Epidermal melanocyte (primary cell): ENCODE data around the gene TNS1.

Source experiments
- DNase-seq: peaks from one replicate; pipeline ENCODE4 v3.0.0; 2011; ENCODE audit warnings: low spot score; ENCODE audit not compliant: insufficient read length

TNS1 gene

DNA sequence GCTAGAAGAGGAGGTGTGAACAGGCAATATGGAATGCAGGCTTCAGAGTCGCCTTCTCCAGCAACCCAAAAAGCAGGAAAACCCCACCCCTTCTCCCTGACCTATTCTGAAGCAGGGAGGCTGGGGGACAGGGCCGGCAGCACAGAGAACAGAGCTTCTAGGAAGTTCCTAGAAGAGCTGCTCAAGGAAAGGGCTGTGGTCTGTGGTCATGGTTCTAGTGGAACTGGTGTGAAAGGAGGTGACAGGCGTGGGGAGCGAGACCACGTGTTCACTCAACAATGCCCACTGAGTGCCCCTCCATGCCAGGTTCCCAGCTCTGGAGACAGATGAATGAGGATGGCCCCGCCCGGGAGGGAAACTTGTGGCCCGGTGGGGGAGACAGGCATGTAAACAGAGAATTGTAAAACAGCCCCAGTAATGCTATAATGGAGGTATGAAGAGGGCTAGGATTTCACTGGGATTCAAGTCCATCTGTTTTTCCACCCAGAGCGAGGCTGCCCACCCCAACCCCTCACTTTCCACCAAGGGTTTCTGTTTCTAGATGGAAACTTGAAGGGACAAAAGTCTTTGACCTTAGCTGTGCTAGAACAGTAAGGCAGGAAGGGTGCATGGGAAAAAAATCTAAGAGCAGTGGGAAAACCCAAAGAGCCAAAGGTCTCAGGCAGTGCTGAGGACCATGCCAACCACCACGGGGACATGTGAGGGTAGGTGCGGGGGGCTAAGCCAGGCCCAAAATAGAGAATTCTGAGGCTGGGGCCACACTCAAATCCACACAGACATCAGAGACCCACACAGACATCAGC is 71.8 kb downstream of the TNS1 start:
- DNase-seq = no peak

DNA sequence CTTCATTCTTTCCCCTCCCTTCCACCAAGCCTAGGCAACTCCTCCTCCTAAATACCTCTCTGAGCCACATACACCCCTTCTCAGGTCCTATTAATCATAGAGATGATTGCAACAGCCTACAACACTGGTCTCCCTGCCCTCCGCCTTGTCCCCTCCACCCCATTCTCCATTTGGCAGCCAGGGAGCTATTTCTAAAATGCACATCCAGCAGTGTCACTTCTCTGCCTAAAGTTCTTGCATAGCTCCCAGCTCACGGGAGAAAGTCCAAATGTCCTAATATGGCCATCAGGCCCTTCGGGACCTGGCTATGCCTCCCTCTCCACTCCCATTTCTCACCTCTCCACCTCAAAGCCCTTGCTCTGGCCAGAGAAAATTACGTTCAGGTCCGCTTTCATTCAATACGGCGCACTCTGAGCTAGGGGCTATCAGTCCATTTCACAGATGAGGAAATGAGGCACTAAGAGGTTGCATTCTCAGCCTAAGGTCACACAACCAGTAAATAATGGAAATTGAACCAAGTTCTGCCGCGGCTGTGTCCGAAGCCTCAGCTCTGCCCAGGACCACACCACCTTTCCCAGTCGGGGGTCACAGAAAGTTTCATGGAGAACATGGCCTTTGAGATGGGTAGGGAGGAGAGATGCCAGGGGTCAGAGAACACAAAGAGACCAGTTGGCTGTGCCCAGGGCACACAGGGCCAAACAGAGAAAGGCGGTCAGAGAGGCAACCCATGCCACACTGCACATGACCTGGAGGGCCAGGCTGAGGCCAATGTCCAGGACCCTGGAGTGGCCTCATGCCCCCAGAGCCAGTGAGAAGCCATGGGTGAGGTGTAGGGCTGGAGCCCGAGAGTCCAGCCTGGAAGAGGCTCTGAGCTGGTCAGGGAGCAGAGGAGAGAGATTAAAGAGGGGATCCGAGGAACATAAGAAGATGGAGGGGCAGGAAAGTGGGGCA is 72.8 kb downstream of the TNS1 start:
- no peak for DNase-seq

DNA sequence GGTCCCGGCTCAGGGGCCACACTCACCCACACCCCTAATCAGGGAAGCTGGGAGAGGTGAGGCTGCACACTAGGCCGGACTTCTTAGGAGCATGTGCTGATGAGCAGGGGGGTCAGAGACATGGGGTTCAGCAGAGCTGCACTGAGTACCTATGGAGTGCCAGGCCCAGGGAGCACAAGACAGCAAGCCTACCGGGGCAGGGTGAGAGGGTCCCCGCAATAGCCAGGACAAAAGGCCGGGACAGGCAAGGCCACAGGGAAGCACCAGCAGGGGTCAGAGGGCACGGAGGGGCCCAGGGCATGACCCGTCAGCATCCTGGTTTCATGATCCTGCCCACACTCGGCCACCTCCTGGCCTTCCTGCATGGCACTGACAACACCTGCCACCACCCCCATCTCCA is 73.5 kb downstream of the TNS1 start:
- DNase-seq = no peak

DNA sequence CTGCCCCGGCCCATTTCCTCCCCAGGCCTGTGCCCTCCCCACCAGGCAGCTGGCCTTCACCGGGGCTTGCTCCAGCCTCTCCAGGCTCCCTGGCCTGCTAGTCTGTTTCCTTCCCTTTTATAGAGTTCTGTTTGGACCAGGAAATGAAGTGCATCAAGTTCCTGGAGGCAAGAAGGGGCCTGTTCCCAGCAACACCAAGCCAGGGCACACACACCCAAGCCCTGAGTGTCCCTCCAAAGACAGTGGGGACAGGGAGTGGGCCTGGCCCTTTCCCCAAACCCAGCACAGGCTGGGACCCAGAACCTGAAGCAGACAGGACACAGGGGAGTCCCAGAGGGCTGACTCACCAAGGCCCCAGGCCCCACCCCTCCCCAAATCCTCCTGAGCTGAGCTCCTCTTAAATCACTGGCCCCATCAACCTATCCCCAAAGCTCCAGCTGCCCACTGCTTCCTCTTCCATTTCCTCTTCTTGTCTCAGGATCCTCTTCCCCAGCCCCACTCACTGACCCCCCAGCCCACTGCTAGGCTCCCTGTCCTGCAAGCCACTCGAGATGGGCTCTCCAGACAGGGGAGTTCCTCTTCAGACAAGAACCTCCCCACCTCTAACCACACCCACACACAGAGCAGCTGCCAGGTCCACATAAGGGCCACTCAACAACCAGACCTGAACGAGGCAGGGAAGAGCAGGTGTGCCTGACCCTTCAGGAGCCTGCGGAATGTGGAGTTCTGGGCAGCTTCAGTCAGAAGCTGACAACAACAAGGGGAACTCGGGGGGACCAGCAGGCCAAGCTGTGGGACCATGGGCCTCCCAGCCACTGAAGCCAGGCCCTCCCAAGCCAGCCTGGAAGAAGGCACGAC is 74.2 kb downstream of the TNS1 start:
- no peak for DNase-seq

DNA sequence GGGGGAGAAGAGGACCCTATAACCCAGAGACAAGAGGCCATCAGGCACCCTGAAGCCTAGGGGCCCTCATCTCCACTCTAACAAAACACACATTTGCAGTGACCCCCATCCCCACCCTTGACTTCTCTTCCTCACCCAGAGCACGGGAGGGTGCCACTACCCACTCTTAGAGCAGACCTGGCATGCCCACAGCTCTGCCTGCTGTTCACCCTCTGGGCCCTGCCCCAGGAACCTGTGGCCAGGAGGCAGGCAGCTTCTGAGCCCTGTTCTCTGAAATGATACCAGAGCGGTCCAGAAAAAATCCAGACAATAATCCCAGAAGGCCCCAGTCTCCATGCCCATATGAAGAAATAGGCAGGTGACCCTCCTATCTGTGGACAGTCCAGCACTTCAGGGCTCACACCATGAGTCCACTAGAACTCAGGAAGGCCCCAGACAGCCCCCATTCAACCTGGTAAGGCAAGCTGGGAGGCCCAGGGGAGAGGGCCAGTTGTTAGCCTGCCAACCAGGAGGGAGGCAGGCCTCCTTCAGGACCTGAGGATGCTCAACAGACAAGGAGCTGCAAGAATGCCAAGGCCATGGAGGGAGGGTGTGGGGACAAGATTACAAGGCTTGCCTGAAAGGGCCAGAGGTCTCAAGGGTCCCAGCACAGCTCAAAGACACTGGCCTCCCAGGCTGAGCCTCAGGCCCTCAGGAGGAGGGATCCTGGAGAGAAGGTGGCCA is 75.0 kb downstream of the TNS1 start:
- no peak for DNase-seq

DNA sequence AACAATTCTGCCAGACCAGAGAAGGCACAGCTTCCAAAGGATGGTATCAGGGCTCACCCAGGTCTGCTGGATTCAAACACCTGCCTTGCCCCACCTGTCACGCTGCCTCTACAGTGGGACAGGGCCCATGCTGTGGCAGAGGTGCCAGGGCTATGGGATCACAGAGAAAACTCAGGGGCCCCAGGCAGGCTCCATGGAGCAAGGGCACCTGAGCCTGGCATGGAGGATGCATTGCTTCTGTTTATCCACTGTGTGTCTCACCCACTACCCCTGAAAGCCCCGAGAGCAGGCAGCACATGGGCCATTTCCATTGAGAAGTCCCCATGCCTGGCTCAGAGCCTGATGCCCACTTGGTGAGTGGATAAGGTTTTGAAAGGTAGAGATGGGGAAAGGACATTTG is 76.0 kb downstream of the TNS1 start:
- DNase-seq = no peak

DNA sequence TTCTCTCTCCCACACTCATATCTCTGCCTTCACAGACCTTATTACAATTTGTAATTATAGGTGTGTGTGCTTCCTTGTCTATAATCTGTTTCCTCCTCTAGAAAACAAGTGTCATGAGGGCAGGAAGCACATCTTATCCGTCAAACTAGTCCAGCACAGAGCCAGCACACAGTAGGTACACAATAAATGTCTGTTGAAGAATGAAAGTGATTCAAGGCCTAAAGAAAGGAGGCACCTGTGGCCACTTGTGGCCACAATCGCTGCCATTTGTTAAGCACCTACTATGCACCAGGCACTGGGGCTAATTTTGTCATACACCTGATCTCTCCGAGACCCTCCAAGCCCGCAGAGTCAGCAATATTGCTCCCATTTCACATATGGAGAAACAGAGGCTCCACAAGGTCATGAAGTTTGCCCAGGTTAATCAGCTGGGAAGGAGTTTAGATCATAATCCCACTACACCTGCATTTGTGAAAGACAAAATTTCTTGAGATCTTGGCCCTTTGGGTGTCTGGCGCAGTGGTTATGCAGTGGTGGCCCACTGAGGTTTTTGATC is 78.4 kb downstream of the TNS1 start:
- DNase-seq = no peak

DNA sequence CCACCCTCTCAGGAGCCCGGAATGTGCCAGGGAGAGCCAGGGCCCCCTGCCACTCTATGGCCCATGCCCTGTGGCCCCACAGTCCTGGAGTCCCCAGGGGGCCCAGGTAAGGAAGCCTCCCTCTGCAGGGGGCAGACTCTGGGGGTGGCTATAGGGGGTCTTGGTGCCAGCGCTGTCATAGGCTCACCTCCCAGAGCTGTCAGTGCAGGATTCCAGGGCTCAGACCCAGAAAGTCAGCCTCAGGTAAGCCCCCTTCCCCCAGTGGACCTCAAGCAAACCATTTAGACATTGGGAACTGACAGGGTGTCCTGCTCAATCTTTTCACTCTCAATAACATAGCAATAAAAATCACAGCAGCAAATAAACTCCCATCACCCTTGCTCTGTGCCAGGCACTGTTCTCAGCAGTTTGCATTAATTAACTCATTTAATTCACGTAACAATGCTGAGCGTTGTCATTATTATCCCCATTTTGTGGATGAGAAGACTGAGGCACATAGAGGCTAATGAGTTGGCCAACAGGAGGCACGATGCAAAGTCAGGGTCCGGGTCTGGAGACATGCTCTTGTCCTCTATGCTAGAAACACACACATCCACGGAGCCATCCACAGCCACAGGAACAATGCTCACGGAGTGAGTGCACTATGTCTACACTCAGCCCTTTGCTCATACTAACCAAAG is 79.6 kb downstream of the TNS1 start:
- DNase-seq = no peak

DNA sequence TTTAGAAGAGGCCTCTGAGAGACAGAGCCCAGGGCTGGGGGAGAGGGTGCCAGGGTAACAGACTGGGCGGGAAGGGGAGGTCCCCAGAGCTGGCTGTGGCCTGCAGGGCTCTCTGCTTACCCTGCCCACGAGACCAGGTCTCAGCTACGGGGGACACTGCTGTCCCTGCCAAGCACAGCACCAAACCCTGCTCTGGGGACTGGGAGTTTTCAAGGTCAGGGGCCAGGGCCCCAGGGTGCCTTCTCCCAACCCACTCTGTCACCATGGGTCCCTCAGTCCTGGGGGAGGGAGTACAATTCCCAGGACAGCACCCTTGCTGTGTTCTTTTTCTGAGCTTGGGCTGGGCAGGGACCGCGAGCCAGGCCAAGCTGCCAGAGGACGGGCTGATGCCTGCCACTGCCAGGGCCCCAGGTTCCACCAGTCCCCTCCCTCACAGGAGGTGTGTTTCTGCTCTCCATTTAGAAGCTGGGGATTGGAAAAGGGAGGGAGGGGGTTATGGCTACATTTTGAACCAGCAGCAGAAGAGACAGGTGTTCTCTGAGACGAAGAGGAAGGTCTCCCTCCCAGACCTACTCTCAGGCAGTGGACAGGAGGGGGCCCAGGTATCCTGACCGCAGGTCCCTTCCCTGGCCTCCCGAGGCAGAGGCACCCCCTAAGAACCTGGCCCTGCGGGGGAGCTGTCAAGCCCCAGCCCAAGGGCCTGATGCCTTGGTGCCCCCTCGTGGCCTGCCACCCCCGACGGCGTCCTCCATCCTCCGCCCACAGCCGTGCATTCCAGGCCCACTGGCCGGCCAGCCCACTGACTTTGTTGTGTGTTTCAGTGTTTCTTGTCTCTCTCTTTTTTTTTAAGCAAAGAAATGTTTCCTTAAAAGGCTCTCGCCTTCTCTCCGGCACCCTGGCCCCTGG is 80.4 kb downstream of the TNS1 start:
- DNase-seq = no peak

DNA sequence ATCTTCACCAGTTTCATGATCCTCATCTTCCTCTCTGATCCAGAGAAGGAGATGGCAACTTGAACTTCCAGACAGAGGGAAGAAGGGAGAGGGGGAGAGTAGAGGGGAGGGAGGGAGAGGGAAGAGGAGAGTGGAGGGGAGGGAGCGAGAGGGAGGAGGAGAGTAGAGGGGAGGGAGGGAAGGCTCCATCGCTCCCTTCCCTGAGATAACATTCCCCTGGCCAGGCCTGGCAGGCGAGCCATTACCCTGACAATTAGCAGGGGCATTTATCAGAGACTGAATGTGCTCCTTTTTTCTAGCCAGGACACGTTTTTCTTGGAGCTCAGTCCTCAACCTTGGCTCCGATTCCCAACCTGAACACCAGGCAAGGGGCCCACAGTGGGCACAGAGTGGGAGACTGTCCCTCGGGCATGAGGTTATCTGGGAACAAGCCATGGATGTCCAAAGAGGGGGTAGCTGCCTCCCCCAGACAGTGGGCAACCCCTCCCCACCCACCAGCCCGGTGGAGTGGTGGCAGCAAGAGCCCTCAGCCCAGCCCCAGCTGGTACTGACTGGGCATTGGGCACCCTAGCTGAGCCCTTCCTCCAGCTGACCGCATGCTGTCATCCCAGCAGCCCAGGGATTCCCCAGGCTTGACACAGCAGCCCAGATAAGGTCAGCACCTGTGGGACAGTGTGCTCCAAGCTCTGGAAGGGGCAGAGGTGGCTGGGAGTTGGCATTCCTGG is 81.8 kb downstream of the TNS1 start:
- DNase-seq = no peak

DNA sequence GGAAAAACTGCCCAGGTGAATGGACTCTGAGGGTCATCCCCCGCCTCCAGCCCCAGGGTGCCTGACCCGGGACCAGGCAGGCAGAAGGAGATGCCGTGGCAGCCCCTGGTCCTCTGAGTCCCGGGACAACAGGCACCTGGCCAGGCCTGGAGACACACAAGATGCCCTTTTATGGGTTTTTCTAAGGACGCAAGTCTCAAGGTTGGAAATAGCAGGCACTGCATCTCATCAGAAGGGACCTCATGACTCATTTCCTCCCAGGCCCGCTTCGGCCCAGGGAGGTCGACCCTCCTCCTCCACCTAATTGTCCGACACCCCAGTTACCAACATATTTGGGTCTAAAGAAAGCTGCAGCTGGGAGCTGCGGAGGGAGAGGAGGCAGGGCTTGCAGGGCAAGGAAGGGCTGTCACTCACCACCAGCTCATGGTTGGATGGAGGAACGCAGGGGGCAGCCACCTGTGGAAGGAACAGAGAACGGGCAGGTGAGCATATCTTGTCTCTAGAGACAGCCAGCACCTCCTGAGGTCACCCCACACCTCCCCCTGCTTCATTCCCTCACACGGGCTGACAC is 82.9 kb downstream of the TNS1 start:
- DNase-seq = no peak

DNA sequence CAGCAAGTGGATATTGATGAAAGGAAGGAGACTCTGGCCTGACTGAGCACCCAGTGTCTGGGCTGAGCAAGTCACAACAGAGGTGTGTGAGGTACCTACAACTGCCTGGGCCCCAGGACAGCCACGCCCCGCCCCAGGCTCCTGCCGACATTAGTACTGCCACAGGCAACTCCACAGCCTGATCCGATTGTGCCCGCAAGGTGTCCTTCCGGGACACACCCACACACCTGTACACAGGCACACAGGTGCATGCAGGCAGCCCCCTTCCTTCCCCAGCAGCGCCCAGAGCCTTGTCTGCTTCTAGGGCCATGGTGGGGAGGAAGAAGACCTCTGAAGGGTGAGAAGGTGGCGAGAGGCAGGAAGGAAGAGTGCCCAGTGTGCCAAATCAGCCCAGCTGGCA is 83.6 kb downstream of the TNS1 start:
- DNase-seq = no peak

DNA sequence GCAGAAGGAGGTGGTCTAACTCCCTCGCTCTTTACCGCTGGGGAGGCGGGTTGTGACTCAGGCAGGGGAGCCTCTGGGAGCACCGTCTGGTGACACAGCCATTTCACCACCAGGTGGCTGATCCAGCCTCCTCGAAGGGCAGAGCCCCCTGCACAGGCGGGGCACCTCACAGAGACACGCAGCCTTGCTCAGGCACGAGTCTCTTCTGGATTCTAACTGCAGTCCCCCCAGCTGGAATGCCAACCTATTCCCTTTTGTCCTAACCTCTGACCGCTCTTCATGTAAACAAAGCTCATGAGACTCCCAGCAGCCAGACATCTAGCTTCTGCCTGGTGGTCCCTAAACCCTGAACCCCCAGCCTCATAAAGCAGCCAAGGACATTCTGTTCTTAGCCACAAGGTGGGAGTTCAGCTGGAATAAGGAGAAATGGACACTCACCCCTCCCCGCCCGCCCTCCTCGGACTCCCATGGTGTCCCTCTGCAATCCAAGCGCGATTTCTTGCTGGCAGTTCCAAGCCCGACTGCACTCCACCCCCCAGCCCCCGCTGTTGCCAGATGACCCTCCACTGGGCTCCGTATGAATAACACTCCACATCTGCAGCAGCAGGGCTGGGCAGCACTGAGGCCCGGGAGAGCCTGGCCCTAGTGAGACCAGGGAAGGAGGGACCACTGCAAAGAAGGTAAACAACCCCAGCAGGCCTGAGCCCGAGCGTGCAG is 84.3 kb downstream of the TNS1 start:
- DNase-seq = no peak

DNA sequence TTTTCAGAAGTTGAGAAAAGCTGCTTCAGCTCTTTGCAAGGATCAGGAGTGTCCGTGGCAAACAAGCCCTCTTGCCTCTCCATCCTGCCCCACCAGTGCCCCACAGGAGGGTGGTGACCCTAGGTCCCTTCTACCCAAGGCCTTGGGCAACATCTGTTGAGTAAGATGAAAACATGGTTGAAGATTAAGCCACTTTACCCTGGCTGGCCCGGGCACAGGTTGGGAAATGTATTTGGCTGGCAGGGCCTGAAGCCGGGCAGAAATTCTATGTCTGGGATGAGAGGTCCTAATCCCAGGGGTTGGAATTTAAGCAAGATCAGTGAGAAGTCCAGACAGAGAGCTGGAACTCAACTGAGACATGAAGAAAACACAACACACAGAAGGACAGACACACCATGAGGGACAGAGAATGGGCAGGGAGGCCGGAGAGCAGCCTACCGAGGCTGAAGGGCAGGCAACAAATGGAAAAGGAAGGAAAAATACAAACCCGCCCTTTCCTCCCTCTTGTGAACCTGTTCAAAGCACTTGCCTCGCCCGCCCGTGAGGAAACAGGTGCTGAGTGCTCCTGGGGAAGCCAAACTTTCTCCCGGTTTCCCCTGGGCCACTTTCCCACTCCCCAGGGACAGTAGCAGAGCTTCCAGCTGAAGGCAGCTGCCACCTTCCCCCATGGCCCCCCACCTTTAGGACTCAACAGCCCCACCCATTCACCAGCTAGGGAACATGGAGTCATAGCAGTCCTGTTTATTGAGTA is 86.1 kb downstream of the TNS1 start:
- no peak for DNase-seq

DNA sequence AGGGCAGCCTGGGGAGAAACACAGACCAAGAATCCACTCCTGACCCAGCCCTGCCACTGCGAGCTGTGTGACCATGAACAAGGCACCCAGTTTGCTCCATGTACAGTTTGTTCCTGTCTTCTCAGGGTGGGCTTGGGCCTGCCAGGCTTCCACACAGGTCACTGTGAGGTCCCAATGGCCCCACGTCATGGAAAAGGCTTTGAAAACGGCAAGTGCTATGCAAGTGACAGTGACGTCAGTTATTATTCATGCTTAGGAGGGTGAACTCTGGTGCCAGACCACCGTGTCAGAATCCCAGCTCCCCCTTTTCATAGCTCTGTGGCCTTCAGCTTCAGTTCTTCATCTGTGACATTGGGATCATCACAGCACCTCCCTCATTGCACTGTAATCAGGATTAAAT is 87.1 kb downstream of the TNS1 start:
- no peak for DNase-seq

DNA sequence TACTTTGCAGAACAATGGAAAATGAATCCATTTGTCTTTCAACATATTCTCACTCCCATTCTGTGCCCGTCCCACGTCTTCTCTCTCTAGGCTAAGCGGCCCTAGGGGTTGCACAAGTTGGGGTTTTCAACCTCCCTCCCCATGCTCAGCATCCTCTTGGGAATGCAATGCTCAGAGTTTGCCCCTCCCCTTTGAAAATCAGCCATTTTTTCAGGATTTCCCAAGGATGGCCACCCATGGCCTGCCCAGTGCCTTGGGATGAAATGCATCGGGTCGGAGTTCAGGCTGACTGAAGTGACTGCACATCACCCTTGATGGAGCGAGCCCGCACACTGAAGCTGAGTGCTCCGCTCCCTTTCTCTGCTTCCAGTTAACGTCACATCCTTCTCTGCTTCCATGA is 87.9 kb downstream of the TNS1 start:
- no peak for DNase-seq

DNA sequence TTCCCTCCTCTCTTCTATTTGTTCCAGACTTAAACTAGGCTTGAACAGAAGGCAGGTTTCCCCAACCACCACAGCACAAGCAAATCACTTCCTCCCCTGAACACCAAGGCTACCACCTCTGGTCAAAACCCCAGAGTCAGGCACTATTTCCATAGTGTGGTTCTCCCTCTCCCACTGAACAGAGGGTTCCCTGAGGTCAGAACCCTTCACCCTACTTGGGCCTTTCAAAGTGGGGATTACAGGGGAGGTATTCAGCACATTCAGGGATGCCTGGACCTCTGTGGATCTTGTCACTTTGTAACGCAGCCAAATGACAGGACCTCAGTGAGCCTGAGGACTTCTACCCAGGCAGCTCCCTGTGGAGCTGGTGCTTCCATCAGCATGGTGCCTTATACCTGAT is 88.7 kb downstream of the TNS1 start:
- DNase-seq = no peak
